GM12891 (cell line): ENCODE measurements around the gene SERTAD4.

Source experiments
- DNase-seq: peaks from one replicate; pipeline ENCODE4 v3.0.0; 2011; ENCODE audit warnings: low spot score; ENCODE audit not compliant: insufficient read length
- FAIRE-seq: peaks from 2 replicates; lab custom pipeline; 2011; peaks lifted over from hg19 to GRCh38; lab: Jason Lieb, UNC
- PAX5 ChIP-seq: IDR thresholded peaks from 2 replicates; pipeline ENCODE4 v1.6.1; 2011; ENCODE audit warnings: low read length, moderate library complexity, mild to moderate bottlenecking; ENCODE audit not compliant: insufficient read depth, severe bottlenecking
- POLR2A ChIP-seq: IDR thresholded peaks from 2 replicates; pipeline ENCODE4 v1.6.1; 2011; ENCODE audit warnings: low read depth, low read length, control low read depth
- POLR2AphosphoS5 ChIP-seq: IDR thresholded peaks from 2 replicates; pipeline ENCODE4 v1.6.1; 2011; ENCODE audit warnings: low read depth, low read length, control low read depth
- POU2F2 ChIP-seq: IDR thresholded peaks from 2 replicates; pipeline ENCODE4 v1.6.1; 2011; ENCODE audit warnings: low read depth, mild to moderate bottlenecking, control low read depth, low read length, moderate library complexity
- SPI1 ChIP-seq: IDR thresholded peaks from 2 replicates; pipeline ENCODE4 v1.6.1; 2011; ENCODE audit warnings: low read depth, low read length, control low read depth
- TAF1 ChIP-seq: IDR thresholded peaks from 2 replicates; pipeline ENCODE4 v1.6.1; 2011; ENCODE audit warnings: low read depth, low read length, control low read depth

The SERTAD4 gene

DNA sequence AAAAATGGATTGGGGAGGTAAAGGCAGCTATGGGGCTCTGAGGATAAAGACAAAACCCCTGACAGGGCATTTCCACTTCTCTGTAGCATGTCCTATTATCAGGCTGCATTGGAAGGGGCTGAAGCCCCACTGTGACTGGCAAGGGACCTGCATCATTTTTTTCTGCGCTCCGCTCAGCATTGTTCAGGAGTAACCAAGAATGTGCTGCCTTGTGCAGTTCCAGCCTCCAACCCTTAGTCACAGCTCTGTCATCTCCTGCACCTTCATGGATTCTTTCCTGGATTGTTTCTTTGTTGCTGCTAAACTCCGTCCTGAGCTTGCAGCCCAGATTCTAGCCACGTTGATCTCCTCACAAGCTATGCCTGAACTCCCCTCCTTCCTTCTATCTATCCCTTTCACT is 37.4 kb downstream of the SERTAD4 start:
- TF ChIP-seq POLR2AphosphoS5 (no peak), TAF1 (no peak), POLR2A (no peak), SPI1 (no peak), PAX5 (no peak), POU2F2 (no peak)
- FAIRE-seq: no peak

DNA sequence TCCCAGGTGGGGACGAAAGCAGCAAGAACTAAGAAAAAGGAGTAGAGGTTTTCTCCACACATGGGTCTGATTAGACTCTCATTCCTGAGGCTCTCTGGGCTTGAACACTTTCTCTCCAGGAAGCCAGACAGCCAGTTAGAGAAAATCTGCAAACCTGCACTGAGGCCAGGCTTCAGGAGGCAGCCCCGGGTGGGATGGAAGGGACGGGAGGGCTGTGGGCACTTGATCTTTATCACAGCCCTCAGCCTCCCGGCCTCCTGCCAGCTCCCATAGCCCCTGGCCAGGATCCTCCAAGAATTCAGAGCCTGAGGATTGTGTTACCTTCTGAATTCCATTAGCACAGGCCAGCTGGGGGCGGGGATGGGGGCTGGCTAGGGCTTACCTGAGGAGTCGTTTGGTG is 40.1 kb downstream of the SERTAD4 start:
- TF ChIP-seq PAX5: no peak
- TF ChIP-seq SPI1: no peak
- TF ChIP-seq POU2F2: no peak
- TF ChIP-seq TAF1: no peak
- no peak for TF ChIP-seq POLR2A
- TF ChIP-seq POLR2AphosphoS5: no peak
- FAIRE-seq: no peak

More for the DNA sequence above, 37.4 kb downstream of the SERTAD4 start:
- DNase-seq: no peak

DNA sequence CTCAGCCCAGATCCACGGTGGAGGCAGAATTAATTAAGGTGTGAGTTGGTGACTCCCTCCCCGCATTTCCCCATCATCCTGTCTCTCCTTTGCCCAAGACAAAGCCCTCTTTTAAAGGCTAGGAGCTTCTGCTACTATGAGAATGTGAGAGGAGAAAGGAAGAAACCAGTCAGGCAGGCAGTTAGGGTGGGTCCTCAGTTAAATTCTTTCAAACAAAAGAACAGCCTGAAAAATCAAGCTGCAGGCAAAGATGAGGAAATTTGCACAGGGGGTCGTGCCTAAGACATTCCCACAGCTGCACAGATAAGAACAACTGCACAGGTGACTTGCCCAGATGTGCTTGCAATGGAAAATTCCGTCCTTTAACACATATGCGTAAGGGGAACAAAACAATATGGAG is 47.6 kb downstream of the SERTAD4 start:
- FAIRE-seq (no peak), DNase-seq (no peak)
- TF ChIP-seq POLR2A: no peak
- no peak for TF ChIP-seq POU2F2
- TF ChIP-seq TAF1: no peak
- TF ChIP-seq PAX5: no peak
- TF ChIP-seq POLR2AphosphoS5: no peak
- TF ChIP-seq SPI1: no peak

More for the DNA sequence above, 40.1 kb downstream of the SERTAD4 start:
- no peak for DNase-seq

DNA sequence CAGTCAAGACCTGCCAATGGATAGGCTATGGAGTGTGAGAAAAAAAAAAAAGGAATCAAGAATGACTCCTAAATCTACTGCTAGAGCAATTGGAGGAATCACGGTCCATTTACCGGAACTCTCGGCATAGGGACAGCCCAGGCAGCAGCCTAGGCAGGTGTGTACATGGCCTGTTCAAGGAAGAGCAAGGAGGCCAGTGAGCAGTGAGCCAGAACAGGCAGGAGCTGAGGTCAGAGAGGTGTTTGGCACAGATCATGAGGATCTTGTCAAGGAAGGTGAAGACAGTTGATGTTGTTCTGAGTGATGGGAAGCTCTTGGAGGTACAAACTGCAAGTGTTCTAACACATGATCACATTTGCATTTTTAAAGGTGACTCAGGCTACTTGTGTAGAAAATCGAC is 55.5 kb downstream of the SERTAD4 start:
- FAIRE-seq (no peak), DNase-seq (no peak)
- TF ChIP-seq PAX5 (no peak), TAF1 (no peak), SPI1 (no peak), POU2F2 (no peak), POLR2A (no peak), POLR2AphosphoS5 (no peak)

DNA sequence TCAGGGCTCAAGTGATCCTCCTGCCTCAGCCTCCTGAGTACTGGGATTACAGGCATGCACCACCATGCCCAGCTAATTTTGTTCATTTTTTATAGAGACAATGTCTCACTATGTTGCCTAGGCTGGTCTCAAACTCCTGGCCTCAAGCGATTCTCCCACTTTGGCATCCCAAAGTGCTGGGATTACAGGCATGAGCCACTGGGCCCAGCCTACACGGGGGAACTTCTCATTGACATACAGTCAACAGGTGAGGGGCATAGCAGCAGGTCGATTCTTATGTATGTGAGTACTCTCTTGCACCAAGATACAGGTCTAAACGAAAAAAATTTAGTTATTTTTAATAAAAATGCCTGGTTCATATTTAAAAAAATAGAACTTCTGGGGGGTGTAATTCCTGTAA is 56.7 kb downstream of the SERTAD4 start:
- no peak for FAIRE-seq
- TF ChIP-seq SPI1 (no peak), POLR2AphosphoS5 (no peak), POU2F2 (no peak), POLR2A (no peak), TAF1 (no peak), PAX5 (no peak)

DNA sequence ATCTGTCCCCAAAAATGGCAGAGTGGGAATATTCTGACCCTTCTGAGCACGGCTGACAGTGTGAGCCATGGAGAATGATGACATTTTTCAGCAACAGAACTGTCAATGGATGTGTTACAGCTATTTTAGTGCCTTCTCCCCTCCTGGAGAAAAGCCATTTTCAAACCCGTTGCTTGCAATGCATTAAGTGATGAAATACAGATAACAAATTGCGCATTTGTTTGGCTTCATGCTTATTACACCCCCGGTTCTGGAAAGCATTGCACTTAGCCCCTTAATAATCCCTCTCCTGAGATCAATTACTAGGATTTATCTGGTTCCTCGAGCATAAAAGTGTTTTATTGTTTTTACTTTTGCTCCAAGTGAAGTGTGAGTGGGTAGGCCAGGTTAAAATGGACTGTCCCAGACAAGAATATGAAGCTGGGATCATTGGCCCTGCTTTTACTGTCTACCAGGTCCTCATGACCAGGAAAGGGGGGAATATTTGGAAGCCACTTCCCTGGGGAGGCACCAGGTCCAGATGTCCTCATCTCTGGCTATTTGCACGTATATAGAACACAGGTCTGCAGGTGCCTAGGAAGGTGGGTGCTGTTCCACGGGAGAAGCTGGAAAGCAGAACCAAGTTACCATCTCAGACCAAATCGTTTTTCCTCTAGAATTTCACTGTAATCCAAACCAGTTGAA is 58.6 kb downstream of the SERTAD4 start:
- TF ChIP-seq POLR2A (no peak), PAX5 (no peak), POU2F2 (no peak), SPI1 (no peak), POLR2AphosphoS5 (no peak), TAF1 (no peak)
- FAIRE-seq: no peak
- no peak for DNase-seq

More for the DNA sequence above, 56.7 kb downstream of the SERTAD4 start:
- DNase-seq: no peak

DNA sequence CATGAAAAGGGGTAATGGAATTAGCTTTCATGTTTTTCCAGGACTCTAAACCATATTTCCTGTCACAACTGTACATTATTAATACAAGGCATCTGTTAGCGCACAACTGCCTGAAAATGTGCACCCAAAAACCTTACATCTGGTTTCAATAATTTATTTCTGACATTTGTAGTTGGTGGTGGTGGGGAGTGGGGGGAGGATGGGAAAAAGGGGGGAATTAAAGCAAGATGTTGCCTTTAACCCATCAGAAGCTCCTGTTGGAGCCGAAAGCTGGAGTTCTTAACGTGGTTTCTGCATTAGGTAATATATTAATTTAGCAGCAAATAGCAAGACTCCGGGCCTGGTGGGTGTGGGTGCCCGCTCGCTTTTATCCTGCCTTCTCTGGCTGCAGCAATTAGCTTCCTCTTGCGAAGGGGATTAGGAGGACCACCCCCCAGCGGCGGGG is 59.2 kb downstream of the SERTAD4 start:
- no peak for TF ChIP-seq POLR2AphosphoS5
- no peak for TF ChIP-seq POLR2A
- TF ChIP-seq PAX5: no peak
- TF ChIP-seq POU2F2: no peak
- no peak for TF ChIP-seq SPI1
- no peak for TF ChIP-seq TAF1
- FAIRE-seq (no peak), DNase-seq (no peak)

DNA sequence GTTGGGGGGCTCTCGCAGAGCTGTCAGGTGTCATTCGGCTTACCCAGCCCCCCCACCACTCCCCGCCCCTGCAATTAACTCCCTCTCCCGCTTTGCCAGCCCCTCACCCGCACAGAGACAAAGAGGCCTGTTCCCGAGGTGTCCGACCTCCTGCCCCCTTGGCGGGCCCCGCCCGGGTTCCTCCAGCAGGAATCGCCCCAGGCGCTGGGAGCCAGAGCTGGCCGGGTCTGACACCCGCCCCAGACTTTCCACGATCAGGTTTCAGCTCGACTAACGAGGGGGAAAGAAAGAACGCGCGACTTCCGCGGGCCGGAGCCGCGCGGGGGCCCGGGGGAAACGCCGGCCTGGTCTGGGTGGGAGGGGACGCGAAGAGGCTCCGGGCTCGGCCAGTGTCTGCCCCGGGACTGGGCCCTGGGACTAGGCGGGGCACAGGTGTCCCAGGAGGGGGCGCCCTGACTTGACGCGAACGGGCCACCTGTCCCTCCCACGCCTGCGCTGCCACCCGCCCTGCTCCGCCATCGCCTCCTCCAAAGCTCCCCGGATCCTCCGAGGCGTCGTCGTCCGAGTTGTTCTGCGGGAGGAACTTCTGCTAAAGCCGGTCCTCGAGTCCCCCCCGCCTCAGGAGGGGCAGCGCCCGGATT is 59.8 kb downstream of the SERTAD4 start:
- DNase-seq (peak; percentile 51), FAIRE-seq (no peak)
- TF ChIP-seq POLR2A (no peak), SPI1 (no peak), PAX5 (no peak), POLR2AphosphoS5 (no peak), TAF1 (no peak), POU2F2 (no peak)

DNA sequence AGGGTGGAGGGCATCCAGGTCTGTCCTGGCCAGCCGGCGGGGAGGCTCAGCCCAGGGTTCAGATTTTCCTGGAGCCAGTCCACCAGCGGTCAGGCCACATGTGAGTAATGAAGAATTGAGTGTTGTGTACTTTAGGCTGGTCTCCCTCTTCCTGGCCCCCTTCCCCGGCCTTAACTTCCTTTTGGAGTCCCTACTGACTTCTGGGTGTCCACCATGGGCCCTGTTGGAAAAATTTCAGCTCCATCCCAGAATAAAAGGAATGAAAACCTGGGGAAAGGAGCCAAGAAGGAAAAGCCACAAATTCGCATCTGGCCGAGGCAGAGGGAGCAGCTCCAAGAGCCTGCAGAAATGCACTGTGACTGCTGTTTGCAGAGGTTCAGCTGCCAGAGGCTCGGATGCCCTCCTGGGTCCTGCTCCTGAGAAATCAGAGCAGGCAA is 60.6 kb downstream of the SERTAD4 start:
- no peak for TF ChIP-seq SPI1
- no peak for TF ChIP-seq PAX5
- TF ChIP-seq POU2F2: no peak
- no peak for TF ChIP-seq POLR2A
- no peak for TF ChIP-seq POLR2AphosphoS5
- TF ChIP-seq TAF1: no peak
- FAIRE-seq (no peak), DNase-seq (no peak)
